ENCODE results near the gene PROC. TPM values are rescaled to one million over a fixed set of nuclear protein-coding genes. Genes with fewer than 3 reads are reported as not detected.
A peak's percentile ranks its signal among the peaks of the same experiment; 100 is the strongest.

Gene PROC
- total and polyA plus RNA-seq, 9 of the 15 experiments (the other 6 are each of a cell fraction or from before 2014, with no cell fraction given) = not detected

DNA sequence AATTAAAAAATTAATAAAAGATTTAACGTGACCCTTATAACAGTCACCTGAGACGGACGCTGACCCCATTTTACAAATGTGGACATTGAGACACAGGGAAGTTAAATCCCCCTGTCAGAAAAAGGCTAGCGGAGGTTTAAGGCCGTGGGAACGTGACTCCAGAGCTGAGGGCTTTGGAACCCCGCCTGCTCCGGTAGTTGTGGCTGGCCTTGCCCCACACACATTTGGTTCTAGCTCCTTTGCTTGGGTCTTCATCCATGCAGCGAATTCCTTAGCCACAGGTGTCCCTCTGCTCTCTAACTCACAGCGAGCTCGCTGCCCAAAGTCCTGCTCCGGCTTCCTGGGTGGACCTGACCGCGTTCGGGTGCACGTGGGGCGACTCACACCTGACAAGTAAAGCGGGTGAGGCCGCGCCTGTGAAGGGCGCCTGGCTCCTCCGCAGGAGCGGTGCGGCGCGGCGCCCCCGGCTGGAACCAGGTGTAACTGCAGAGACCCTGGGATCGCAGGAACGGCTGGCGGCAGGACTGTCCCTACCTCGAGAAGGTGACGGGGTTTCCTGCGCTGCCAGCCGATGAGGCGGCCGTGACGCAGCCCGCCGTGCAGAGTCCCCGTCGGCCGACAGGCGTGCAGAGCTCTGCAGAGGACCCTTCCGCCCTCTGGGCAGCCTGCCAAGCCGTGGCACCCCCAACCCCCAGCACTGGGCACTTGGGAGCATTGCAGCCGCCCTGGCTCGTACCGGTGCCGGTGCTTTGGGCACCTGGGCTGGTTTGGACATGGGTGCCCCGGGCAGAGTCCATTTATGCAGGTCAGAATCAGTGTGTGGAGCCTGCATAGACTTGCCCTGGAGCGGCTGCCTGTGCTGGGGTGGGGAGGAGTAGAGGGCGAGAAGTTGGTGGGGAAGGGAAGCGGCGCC lies 2.4 kb upstream of the PROC start (continued):
- TF ChIP-seq, protein P1, sequence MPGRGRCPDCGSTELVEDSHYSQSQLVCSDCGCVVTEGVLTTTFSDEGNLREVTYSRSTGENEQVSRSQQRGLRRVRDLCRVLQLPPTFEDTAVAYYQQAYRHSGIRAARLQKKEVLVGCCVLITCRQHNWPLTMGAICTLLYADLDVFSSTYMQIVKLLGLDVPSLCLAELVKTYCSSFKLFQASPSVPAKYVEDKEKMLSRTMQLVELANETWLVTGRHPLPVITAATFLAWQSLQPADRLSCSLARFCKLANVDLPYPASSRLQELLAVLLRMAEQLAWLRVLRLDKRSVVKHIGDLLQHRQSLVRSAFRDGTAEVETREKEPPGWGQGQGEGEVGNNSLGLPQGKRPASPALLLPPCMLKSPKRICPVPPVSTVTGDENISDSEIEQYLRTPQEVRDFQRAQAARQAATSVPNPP (IDR thresholded peaks at IDR 0.05; ENCODE audit: borderline replicate concordance, insufficient read depth, insufficient read length) = no peak
- TF ChIP-seq, protein P2, sequence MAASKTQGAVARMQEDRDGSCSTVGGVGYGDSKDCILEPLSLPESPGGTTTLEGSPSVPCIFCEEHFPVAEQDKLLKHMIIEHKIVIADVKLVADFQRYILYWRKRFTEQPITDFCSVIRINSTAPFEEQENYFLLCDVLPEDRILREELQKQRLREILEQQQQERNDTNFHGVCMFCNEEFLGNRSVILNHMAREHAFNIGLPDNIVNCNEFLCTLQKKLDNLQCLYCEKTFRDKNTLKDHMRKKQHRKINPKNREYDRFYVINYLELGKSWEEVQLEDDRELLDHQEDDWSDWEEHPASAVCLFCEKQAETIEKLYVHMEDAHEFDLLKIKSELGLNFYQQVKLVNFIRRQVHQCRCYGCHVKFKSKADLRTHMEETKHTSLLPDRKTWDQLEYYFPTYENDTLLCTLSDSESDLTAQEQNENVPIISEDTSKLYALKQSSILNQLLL (CRISPR knock-in tag; IDR thresholded peaks at IDR 0.05; ENCODE audit: borderline replicate concordance) = no peak
- TF ChIP-seq, protein P3, sequence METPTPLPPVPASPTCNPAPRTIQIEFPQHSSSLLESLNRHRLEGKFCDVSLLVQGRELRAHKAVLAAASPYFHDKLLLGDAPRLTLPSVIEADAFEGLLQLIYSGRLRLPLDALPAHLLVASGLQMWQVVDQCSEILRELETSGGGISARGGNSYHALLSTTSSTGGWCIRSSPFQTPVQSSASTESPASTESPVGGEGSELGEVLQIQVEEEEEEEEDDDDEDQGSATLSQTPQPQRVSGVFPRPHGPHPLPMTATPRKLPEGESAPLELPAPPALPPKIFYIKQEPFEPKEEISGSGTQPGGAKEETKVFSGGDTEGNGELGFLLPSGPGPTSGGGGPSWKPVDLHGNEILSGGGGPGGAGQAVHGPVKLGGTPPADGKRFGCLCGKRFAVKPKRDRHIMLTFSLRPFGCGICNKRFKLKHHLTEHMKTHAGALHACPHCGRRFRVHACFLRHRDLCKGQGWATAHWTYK (CRISPR knock-in tag; IDR thresholded peaks at IDR 0.05) = no peak
- TF ChIP-seq PHTF2 (CRISPR knock-in tag; IDR thresholded peaks at IDR 0.05) = no peak
- TF ChIP-seq STAT5B (CRISPR knock-in tag; IDR thresholded peaks at IDR 0.05) = no peak
- TF ChIP-seq KLF16 (IDR thresholded peaks at IDR 0.05) = no peak
- TF ChIP-seq SMARCA4 (IDR thresholded peaks at IDR 0.05) = no peak
- TF ChIP-seq, protein P4, sequence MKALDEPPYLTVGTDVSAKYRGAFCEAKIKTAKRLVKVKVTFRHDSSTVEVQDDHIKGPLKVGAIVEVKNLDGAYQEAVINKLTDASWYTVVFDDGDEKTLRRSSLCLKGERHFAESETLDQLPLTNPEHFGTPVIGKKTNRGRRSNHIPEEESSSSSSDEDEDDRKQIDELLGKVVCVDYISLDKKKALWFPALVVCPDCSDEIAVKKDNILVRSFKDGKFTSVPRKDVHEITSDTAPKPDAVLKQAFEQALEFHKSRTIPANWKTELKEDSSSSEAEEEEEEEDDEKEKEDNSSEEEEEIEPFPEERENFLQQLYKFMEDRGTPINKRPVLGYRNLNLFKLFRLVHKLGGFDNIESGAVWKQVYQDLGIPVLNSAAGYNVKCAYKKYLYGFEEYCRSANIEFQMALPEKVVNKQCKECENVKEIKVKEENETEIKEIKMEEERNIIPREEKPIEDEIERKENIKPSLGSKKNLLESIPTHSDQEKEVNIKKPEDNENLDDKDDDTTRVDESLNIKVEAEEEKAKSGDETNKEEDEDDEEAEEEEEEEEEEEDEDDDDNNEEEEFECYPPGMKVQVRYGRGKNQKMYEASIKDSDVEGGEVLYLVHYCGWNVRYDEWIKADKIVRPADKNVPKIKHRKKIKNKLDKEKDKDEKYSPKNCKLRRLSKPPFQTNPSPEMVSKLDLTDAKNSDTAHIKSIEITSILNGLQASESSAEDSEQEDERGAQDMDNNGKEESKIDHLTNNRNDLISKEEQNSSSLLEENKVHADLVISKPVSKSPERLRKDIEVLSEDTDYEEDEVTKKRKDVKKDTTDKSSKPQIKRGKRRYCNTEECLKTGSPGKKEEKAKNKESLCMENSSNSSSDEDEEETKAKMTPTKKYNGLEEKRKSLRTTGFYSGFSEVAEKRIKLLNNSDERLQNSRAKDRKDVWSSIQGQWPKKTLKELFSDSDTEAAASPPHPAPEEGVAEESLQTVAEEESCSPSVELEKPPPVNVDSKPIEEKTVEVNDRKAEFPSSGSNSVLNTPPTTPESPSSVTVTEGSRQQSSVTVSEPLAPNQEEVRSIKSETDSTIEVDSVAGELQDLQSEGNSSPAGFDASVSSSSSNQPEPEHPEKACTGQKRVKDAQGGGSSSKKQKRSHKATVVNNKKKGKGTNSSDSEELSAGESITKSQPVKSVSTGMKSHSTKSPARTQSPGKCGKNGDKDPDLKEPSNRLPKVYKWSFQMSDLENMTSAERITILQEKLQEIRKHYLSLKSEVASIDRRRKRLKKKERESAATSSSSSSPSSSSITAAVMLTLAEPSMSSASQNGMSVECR (CRISPR knock-in tag; IDR thresholded peaks at IDR 0.05) = no peak
- no peak for TF ChIP-seq MTA1 (IDR thresholded peaks at IDR 0.05; ENCODE audit: borderline replicate concordance)
- no peak for TF ChIP-seq PTRF (tag; IDR thresholded peaks at IDR 0.05)
- TF ChIP-seq CTBP1 (IDR thresholded peaks at IDR 0.05; ENCODE audit: borderline replicate concordance) = peak; percentile 69; the same call in 1 of the 2 replicates
- TF ChIP-seq, protein P5, sequence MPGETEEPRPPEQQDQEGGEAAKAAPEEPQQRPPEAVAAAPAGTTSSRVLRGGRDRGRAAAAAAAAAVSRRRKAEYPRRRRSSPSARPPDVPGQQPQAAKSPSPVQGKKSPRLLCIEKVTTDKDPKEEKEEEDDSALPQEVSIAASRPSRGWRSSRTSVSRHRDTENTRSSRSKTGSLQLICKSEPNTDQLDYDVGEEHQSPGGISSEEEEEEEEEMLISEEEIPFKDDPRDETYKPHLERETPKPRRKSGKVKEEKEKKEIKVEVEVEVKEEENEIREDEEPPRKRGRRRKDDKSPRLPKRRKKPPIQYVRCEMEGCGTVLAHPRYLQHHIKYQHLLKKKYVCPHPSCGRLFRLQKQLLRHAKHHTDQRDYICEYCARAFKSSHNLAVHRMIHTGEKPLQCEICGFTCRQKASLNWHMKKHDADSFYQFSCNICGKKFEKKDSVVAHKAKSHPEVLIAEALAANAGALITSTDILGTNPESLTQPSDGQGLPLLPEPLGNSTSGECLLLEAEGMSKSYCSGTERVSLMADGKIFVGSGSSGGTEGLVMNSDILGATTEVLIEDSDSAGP (CRISPR knock-in tag; IDR thresholded peaks at IDR 0.05) = no peak
- TF ChIP-seq, protein P6, sequence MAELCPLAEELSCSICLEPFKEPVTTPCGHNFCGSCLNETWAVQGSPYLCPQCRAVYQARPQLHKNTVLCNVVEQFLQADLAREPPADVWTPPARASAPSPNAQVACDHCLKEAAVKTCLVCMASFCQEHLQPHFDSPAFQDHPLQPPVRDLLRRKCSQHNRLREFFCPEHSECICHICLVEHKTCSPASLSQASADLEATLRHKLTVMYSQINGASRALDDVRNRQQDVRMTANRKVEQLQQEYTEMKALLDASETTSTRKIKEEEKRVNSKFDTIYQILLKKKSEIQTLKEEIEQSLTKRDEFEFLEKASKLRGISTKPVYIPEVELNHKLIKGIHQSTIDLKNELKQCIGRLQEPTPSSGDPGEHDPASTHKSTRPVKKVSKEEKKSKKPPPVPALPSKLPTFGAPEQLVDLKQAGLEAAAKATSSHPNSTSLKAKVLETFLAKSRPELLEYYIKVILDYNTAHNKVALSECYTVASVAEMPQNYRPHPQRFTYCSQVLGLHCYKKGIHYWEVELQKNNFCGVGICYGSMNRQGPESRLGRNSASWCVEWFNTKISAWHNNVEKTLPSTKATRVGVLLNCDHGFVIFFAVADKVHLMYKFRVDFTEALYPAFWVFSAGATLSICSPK (IDR thresholded peaks at IDR 0.05; ENCODE audit: borderline replicate concordance) = no peak
- TF ChIP-seq GABPB2 (CRISPR knock-in tag; conservative IDR thresholded peaks at IDR 0.05) = no peak
- TF ChIP-seq SOX6 (IDR thresholded peaks at IDR 0.05) = no peak
